Loucy (cell line): Measurements from ENCODE around the gene SLC35G1.

Experiments used
- CTCF ChIP-seq: fragments of 200-600 bp; sonication (generic); conservative IDR thresholded peaks from 2 replicates; pipeline ENCODE4 v1.5.1; 2014; ENCODE audit warnings: mild to moderate bottlenecking, antibody characterized with exemption, low read length
- EZH2phosphoT487 ChIP-seq: fragments of 200-600 bp; IDR thresholded peaks from 2 replicates; pipeline ENCODE4 v1.6.1; 2018; ENCODE audit warnings: antibody characterized with exemption, mild to moderate bottlenecking, moderate library complexity, borderline replicate concordance

GRCh38 chr10:93854975-93855374 is 38.8 kb upstream of the SLC35G1 start:
- no peak for TF ChIP-seq CTCF
- TF ChIP-seq EZH2phosphoT487, result no peak
